GM12891 (cell line): ENCODE measurements around the gene LGALS9B.
"Not testable (repeated sequence)": the region's sequence is repeated elsewhere in the genome, so short reads cannot be mapped to it uniquely, and the experiment has no call there.

ENCODE experiments used
- POLR2A ChIP-seq: IDR thresholded peaks from 2 replicates; pipeline ENCODE4 v1.6.1; 2011; ENCODE audit warnings: low read depth, low read length, control low read depth
- POLR2AphosphoS5 ChIP-seq: IDR thresholded peaks from 2 replicates; pipeline ENCODE4 v1.6.1; 2011; ENCODE audit warnings: low read depth, low read length, control low read depth
- POU2F2 ChIP-seq: IDR thresholded peaks from 2 replicates; pipeline ENCODE4 v1.6.1; 2011; ENCODE audit warnings: low read depth, mild to moderate bottlenecking, control low read depth, low read length, moderate library complexity
- TAF1 ChIP-seq: IDR thresholded peaks from 2 replicates; pipeline ENCODE4 v1.6.1; 2011; ENCODE audit warnings: low read depth, low read length, control low read depth

DNA sequence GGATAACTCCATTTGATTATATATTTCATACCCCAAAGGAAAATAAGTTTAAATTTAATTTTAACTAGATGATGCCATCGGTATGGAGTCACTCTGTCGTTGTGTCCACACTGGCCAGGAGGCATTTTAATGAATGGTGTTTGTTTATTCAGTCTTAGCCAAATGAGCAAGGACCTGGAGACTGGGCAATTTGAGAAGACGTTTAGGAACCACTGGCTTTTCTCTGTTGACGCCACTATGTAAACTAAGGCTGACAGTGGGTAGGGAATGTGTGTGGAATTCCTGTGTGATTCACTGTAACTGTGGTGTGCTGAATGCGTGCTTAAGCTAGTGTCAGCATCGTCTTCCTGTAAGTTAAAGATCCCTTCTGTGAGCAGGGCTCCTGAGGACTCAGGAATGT, 17.6 kb upstream of the LGALS9B start:
- TF ChIP-seq POLR2AphosphoS5, POU2F2, POLR2A, TAF1: not testable (repeated sequence)
